Stimulated activated CD4-positive, alpha-beta T cell treated with anti-CD3 and anti-CD28 coated beads, Interleukin-1b, Interleukin-23, amount 100 ng/mL, for 48 hours (primary cell): ENCODE results near the gene GBP7.
"Not testable (repeated sequence)": the region's sequence is repeated elsewhere in the genome, so short reads cannot be mapped to it uniquely, and the experiment has no call there.

Experiments
- DNase-seq: peaks from one replicate; pipeline ENCODE4 v3.0.0-alpha.2; 2020

The GBP7 gene

DNA sequence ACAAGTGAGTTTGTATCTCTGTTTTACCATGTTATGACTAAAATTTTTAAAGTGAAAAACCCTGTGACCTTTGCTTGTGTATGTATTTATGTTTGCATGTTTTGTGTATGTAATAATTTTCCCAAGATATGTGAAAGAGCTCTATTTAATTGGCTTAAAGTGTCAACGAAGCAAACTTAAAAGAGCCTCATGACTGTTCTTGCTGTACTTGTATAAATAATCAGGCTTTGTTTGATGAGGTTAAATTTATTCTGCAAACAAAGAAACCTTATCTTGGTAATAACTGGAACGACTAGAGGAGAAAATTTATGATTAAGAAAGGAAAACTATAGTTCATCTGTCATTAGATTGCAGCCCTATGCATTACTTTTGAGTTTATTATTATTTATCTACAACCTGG is 6.6 kb downstream of the GBP7 start:
- DNase-seq = no peak

DNA sequence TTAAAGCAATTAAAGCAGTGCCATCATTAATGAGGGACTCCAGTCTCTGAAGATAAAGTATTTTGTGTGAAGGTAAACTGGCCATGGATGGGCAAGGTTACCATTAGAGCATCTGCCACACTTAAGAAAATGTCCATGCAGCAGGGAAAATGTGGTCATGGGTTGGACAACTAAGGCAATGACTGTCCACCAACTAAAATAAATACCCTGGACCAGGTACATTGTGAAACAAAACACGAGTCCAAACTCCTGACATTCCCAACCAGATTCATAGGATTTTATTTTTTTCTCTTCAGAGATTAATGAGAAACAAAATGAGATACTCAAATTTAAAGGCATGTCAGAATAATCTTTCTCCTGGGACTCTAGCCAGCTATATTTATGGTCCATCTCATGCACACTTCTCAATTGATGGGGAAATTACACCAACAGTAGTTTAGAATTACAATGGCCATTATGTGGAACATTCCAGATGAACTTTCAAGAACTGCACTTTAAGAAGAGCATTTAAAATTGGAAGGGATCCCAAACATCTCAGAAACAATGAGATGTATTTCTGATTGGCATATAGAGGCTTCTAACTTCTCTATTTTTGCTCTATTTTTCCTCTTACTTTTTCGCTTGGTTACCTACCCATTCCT is 8.1 kb downstream of the GBP7 start:
- no peak for DNase-seq

DNA sequence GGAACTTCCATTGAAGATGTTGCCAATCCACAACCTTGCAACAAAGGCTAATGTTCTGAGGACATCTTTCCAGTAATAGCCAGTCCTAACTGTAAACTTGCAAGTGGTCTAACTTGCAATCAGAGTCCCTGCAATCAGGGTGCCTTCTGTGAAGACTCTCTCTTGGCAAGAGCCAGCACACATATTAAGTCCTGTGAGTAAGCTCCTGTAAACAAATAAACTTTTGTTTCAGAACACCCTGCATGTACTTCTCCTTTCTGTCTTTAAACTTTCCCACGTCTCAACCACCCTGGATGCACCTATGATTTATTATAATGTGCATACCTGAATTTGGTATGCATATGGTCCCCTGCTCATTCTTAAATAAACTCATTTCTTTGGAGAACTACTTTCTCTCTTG is 9.1 kb downstream of the GBP7 start:
- no peak for DNase-seq

GRCh38 chr1:89165811-89166210 is 10.0 kb downstream of the GBP7 start:
- DNase-seq = no peak

DNA sequence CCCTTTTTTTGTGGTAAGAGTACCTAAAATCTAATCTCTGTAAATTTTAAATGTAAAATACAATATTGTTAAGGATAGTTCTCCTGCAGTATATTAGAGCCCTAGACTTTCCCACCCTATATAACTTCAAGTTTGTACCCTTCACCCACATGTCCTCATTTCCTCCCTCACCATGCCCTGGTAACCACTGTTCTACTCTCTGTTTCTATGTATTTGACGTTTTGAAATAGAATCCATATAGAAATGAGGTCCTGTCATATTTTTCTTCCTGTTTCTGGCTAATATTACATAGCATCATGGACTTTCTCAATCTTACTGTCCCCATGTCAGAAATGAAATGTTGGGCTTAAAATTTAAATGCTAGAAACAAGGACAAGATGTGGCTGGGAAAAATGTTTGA is 24.8 kb downstream of the GBP7 start:
- DNase-seq = no peak

DNA sequence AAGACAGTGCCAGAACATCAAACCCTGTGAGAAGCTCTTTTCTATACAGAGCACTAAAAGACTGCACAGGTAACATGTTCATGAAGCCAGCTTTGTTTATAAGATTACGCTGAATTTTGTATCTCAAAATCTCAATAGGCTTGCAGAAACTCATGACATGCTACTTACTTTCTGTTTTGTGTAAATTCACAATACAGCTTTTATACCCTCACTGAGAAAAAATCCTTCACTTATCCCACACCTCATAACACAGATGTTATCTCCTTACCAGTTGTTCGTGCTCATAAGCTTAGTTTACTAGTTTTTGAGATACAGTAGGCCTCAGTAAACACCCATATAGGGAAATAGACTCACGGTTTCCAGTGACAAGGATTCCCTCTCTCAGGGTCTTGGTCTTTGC is 25.8 kb downstream of the GBP7 start:
- no peak for DNase-seq

DNA sequence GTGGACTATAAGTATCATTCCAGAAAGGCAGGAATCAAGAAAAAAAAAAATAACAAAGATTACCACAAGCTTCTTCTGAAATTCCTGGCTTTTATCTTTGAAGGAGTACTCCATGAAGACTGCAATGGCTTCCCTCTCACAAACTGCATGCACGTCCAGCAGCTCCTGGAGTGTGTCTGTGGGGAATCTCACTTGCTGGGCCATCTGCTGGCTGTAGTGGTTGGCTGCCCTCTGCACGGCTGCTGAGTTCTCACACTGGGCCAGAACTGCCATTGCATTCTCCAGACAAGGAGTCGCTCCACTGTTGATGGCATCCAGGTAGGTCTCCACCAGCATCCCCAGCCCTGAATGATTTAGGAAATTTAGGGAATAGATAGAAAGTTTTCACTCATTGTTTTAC is 26.6 kb downstream of the GBP7 start:
- no peak for DNase-seq

DNA sequence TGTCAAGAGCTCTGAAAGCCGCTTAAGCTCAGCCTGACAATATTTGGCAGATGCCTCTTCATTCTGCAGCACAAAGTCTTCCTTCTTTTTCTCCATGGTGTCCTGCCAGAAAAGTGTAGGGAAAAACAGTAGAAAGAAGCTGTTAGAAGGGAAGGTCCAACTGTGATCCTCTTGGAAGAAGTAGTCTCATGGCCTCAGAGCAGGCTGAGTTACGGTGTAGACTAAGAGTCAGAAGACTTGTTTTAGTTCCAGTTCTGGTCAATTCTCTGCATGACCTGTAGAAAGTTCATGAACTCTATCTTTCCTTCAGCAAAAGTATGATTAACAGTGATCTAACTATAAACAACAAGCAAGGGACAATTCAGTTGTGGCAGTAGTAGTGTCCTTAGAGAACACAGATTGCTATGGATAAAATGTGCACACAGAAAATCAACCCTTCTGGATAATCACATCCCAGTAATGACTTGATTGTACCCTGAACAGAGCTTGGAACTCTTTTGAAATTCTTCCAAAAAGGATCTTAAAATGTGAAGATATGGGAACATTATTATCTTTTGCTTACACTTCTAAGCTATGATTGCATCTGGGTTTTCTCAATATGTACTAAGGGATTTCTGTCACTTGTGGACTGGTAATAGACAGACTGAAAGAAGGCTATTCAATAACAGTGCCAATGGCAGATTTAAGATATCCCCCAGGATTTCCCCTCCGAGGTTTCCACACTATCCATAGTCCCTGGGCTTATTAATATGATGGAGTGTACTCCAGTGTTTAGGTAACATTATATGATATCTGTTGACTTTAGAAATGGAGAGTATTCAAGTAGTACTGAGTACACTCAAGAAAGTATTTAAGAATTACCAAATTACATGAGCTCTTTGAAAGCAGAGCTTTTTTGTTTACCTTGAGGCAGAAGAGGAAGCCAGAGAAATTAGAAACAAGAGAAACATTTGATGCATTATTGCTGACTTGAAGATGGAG is 27.8 kb downstream of the GBP7 start:
- no peak for DNase-seq

- no peak for DNase-seq
Measured at GRCh38 chr1:89146721-89147120, 29.1 kb downstream of the GBP7 start.

DNA sequence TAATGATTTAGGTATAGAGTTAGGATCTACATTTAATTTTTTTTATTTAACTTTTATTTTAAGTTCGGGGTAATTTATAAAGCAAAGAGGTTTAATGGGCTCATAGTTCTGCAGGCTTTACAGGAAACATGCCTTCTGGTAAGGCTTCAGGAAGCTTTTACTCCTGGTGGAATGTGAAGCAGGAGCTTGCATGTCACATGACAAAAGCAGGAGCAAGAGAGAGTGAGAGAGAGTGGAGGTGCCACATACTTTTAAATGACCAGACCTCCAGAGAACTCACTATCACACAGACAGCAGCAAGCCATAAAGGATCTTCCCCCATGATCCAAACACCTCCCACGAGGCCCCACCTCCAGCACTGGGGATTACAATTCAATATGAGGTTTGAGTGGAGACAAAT is 32.3 kb downstream of the GBP7 start:
- no peak for DNase-seq

GRCh38 chr1:89142160-89142559 is 33.6 kb downstream of the GBP7 start:
- no peak for DNase-seq

DNA sequence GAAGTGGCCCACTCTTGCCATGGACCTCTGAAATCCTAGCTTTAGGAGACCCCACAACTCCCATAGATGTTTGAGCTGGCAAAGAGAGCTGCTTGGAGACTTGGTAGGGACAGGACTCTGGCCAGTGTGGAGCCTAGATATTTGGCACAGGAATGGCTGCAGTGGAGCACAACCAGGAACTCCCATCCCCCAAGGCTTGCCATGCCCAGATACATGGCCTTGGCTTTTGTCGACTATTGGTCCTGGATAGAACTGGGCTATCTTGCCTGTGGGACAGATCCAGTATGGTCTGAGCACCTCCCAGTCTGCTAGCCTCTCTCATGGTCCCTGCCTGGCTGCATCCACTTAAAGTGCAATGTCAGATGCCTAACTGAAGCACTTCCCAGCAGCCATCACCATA is 42.1 kb downstream of the GBP7 start:
- no peak for DNase-seq

DNA sequence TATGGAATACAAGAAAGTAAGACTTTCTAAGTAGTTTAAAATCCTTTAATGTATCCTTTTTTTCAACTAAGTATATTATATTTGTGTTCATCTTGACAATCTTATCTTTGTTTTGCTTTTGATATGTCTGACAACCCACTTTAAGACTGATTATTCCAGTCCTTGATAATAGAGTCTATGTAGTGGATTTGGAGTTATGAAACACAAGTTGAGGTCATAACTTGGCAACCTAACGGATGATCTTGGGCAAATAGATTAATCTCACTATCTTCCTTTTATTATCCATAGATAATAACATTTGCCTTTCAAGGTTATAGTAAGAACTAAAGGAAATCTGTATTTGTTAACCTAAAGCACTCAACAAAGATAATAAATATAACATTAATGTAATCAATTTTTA is 45.1 kb downstream of the GBP7 start:
- DNase-seq = no peak

GRCh38 chr1:89129911-89130310 is 45.9 kb downstream of the GBP7 start:
- no peak for DNase-seq

GRCh38 chr1:89128003-89128458 is 47.8 kb downstream of the GBP7 start:
- not testable (repeated sequence) for DNase-seq

- peak; percentile 88 for DNase-seq
Measured at GRCh38 chr1:89126602-89127565, 48.9 kb downstream of the GBP7 start.

GRCh38 chr1:89125913-89126580 is 49.8 kb downstream of the GBP7 start, which contains the start of gene GBP2:
Gene GBP2, minus strand, starts transcription at chr1:89126114. Its CDS starts 4,148 bp downstream, at chr1:89121966.
- peak; percentile 14 for DNase-seq

DNA sequence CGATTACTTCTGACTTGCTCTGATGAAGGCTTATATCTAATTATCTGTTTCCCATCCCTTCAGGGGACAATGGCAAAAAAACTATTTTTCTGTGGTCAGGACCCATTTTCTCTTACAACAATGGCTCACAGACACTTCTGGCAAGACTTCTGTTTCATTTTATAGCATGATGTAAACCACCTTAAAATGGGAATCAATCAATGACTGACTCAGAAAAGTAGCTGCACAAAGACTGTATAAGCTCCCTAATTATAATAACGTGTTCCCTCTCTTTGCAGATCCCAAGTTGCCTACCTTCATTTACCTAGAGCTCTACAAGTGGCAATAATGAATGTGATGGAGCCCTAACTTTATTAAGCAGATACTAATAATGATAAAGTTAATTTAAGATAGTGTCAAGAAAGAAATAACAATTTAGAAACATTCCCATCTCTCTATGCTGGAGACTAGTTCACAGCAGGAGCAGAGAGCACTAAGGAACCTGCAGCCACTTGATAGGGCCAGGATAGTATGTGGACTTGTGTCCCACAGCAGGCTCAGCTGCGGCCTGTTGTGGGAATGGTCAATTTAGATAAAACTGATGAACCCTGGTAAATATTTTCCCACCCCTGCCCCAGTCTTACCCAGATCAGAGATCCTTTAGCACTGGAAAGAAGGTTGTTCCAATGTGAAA is 50.4 kb downstream of the GBP7 start:
- DNase-seq = no peak

GRCh38 chr1:89121641-89122040 is 54.2 kb downstream of the GBP7 start:
- DNase-seq = no peak

DNA sequence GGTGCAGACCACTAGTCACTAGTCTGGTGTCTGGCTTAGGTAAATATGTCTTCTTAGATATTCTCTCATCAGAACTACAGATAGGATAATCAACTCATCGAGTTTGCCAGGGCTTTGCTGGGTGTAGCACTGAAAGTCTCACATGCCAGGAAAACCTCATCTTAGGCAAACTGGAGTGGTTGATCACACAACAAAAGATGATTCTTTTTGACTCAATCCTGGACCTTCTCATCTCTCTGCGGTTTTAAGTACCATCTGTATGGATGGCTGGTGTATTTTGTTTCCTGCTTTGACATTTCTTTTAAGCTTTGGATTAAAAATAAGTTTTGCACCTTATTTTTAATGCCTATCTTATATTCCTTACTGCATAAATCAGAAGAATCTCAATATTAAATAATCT is 61.1 kb downstream of the GBP7 start:
- no peak for DNase-seq

GRCh38 chr1:89112871-89113613 is 62.8 kb downstream of the GBP7 start:
- no peak for DNase-seq
